H1 (cell line): Measurements from ENCODE around the gene ZFP90. TPM values are rescaled to one million over a fixed set of nuclear protein-coding genes. Genes with fewer than 3 reads are reported as not detected.

Source experiments
- BRCA1 ChIP-seq: IDR thresholded peaks from 2 replicates; pipeline ENCODE4 v1.6.1; 2012; ENCODE audit warnings: low read depth, low read length, improper control_type of control experiment
- CEBPB ChIP-seq: IDR thresholded peaks from 2 replicates; pipeline ENCODE4 v1.6.1; 2012; ENCODE audit warnings: low read depth, low read length
- MAFK ChIP-seq: IDR thresholded peaks from 2 replicates; pipeline ENCODE4 v1.6.1; 2012; ENCODE audit warnings: low read depth, mild to moderate bottlenecking, improper control_type of control experiment, low read length
- NANOG ChIP-seq: IDR thresholded peaks from 2 replicates; pipeline ENCODE4 v1.6.1; 2011; ENCODE audit warnings: low read length, low read depth, mild to moderate bottlenecking, inconsistent platforms; ENCODE audit not compliant: insufficient read depth, poor library complexity, severe bottlenecking
- NRF1 ChIP-seq: IDR thresholded peaks from 2 replicates; pipeline ENCODE4 v1.6.1; 2011; ENCODE audit warnings: mild to moderate bottlenecking, low read depth, low read length, improper control_type of control experiment
- POLR2AphosphoS5 ChIP-seq: IDR thresholded peaks from 2 replicates; pipeline ENCODE4 v1.6.1; 2011; ENCODE audit warnings: low read depth, low read length
- SP2 ChIP-seq: IDR thresholded peaks from 2 replicates; pipeline ENCODE4 v1.6.1; 2012; ENCODE audit warnings: mild to moderate bottlenecking, low read length, inconsistent platforms
- SRF ChIP-seq: IDR thresholded peaks from 2 replicates; pipeline ENCODE4 v1.6.1; 2011; ENCODE audit warnings: mild to moderate bottlenecking, low read depth, low read length, moderate library complexity
- TEAD4 ChIP-seq: IDR thresholded peaks from 2 replicates; pipeline ENCODE4 v1.6.1; 2012; ENCODE audit warnings: low read depth, low read length, inconsistent platforms, mixed read lengths
- YY1 ChIP-seq: IDR thresholded peaks from 2 replicates; pipeline ENCODE4 v1.6.1; 2011; ENCODE audit warnings: low read depth, mild to moderate bottlenecking, low read length
- polyA plus RNA-seq, 7 experiments: library from polyadenylated mRNA; depleted of rRNA in 3 of 7; stranded (reverse) in 5 of 7; unstranded in 2 of 7; fragments of >200 nt in 5 of 7; fragments of 200-250 nt in 2 of 7; gene quantifications; 1 replicate in 5 of 7; 2 replicates in 1 of 7; 4 replicates in 1 of 7; pipeline versions ENCODE4 v1.2.1 to v1.2.3, GENCODE V29; 2011 to 2013; ENCODE audit warnings: missing spikeins in 2 of 7, mixed read lengths in 2 of 7
- total RNA-seq: library from RNA; stranded (reverse); fragmentation: NEBNext Ultra II Directional; extraction: Animal tissue kit (Norgen Biotek cat#: 25700); gene quantifications from 2 replicates; pipeline ENCODE4 v1.2.1, GENCODE V29; 2021

The ZFP90 gene
- total and polyA plus RNA-seq, 2 of the 8 experiments (the other 6 are each of a cell fraction or from before 2014, with no cell fraction given): 10.3 to 19.1 TPM

DNA sequence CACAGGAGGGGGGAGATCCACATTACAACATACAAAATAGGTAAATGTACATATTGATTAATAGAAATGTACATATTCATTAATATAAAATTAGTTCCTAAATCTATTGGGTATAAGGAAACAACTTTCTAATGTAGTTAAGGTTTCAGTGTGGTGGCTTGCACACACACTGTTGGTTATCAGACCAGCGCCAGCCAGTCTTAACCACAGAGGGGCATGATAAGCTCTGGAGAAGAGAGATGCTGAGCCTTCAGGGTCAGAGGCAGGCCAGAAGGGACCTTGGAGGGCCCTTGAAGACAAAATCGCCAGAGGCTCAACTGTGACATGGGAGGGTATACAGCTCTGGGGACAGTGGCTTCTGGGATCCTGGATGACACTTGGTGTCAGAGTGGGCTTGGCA lies 10.9 kb upstream of the ZFP90 start (continued):
- TF ChIP-seq POLR2AphosphoS5: no peak
- no peak for TF ChIP-seq CEBPB
- TF ChIP-seq MAFK: no peak
- TF ChIP-seq BRCA1: no peak
- TF ChIP-seq NRF1: no peak
- no peak for TF ChIP-seq SP2
- TF ChIP-seq YY1: no peak
- TF ChIP-seq TEAD4: no peak
- no peak for TF ChIP-seq SRF
- TF ChIP-seq NANOG: no peak
- TF ChIP-seq, all 59 proteins: peak for 0
